H1 (cell line): ENCODE data around the gene PREX1. TPM values are rescaled to one million over a fixed set of nuclear protein-coding genes. Genes with fewer than 3 reads are reported as not detected.

Source experiments
- CTCF ChIA-PET: fragments of 300-600 bp; sonication (Branson Sonifier 250); formaldehyde crosslinking; loops from one replicate; lab custom pipeline; 2021; ENCODE audit not compliant: partially characterized antibody; lab: Charles Lee
- POLR2A ChIA-PET: fragments of 300-600 bp; sonication (Branson Sonifier 250); formaldehyde crosslinking; loops from one replicate; lab custom pipeline; 2021; ENCODE audit warnings: inconsistent platforms; ENCODE audit not compliant: partially characterized antibody; lab: Charles Lee
- DNase-seq, 2 experiments: peaks; one replicate each; pipeline versions ENCODE4 v3.0.0 to v3.0.0-alpha.2; 2010 to 2022; ENCODE audit warnings: low spot score in 2 of 2, low read depth in 1 of 2, mixed read lengths in 1 of 2
- FAIRE-seq: peaks from 2 replicates; lab custom pipeline; 2011; peaks lifted over from hg19 to GRCh38; lab: Jason Lieb, UNC
- H2AFZ ChIP-seq: 2 replicates; pipeline ENCODE4 v1.8.1; 2012; ENCODE audit warnings: low read length, inconsistent platforms
- H2AK5ac ChIP-seq: 2 replicates; pipeline ENCODE4 v1.6.1; 2013; ENCODE audit warnings: low read depth, low read length
- H2BK120ac ChIP-seq: replicated peaks from 2 replicates; pipeline ENCODE3; 2013; ENCODE audit warnings: low read depth, low read length, inconsistent platforms
- H2BK12ac ChIP-seq: 2 replicates; pipeline ENCODE4 v1.6.1; 2013; ENCODE audit warnings: low read depth, low read length
- H2BK15ac ChIP-seq: 2 replicates; pipeline ENCODE4 v1.6.1; 2013; ENCODE audit warnings: low read length
- H2BK20ac ChIP-seq: 2 replicates; pipeline ENCODE4 v1.6.1; 2013; ENCODE audit warnings: low read length
- H2BK5ac ChIP-seq: 2 replicates; pipeline ENCODE4 v1.6.1; 2013; ENCODE audit warnings: low read depth, low read length
- H3K14ac ChIP-seq: 2 replicates; pipeline ENCODE4 v1.6.1; 2013; ENCODE audit warnings: inconsistent platforms; ENCODE audit not compliant: insufficient read length
- H3K18ac ChIP-seq: 2 replicates; pipeline ENCODE4 v1.6.1; 2013; ENCODE audit warnings: low read length; ENCODE audit errors: extremely low read depth
- H3K23ac ChIP-seq: 2 replicates; pipeline ENCODE4 v1.6.1; 2013; ENCODE audit warnings: inconsistent platforms; ENCODE audit not compliant: insufficient read length
- H3K23me2 ChIP-seq: 2 replicates; pipeline ENCODE4 v1.6.1; 2013; ENCODE audit warnings: low read depth, low read length
- H3K27ac ChIP-seq: 2 replicates; pipeline ENCODE4 v1.6.1; 2011; ENCODE audit warnings: low read depth, low read length, inconsistent platforms
- H3K27me3 ChIP-seq, 4 experiments: replicated peaks in 1 of 4; 1 replicate in 1 of 4; 2 replicates in 3 of 4; pipeline versions ENCODE4 v1.6.1 to v1.8.1; 2011 to 2013; ENCODE audit warnings: low read length in 3 of 4, mild to moderate bottlenecking in 3 of 4, inconsistent platforms in 2 of 4, mixed read lengths in 2 of 4, moderate library complexity in 1 of 4; ENCODE audit not compliant: control insufficient read depth in 3 of 4, insufficient read depth in 3 of 4; ENCODE audit errors: extremely low read depth in 1 of 4
- H3K36me3 ChIP-seq, 4 experiments: 2 replicates each; pipeline versions ENCODE4 v1.6.1 to v1.8.1; 2011 to 2013; ENCODE audit warnings: mild to moderate bottlenecking in 4 of 4, low read length in 3 of 4, moderate library complexity in 2 of 4, control low read depth in 1 of 4, inconsistent platforms in 1 of 4; ENCODE audit not compliant: insufficient read depth in 4 of 4, control insufficient read depth in 2 of 4
- H3K4ac ChIP-seq: replicated peaks from 2 replicates; pipeline ENCODE3; 2013; ENCODE audit warnings: low read length, low read depth, mixed read lengths, inconsistent platforms; ENCODE audit not compliant: insufficient read length
- H3K4me1 ChIP-seq, 4 experiments: replicated peaks in 1 of 4; 1 replicate in 1 of 4; 2 replicates in 3 of 4; pipeline versions ENCODE4 v1.6.1 to v1.8.1; 2011 to 2013; ENCODE audit warnings: low read length in 3 of 4, inconsistent platforms in 2 of 4, mixed read lengths in 1 of 4; ENCODE audit not compliant: insufficient read depth in 4 of 4, control insufficient read depth in 3 of 4
- H3K4me2 ChIP-seq, 2 experiments: 2 replicates each; pipeline versions ENCODE4 v1.6.1 to v1.8.1; 2011 to 2013; ENCODE audit warnings: low read depth in 2 of 2, low read length in 2 of 2, control low read depth in 1 of 2, inconsistent platforms in 1 of 2, mild to moderate bottlenecking in 1 of 2; ENCODE audit not compliant: insufficient read depth in 1 of 2
- H3K4me3 ChIP-seq, 4 experiments: fragments of 200-600, 300-600 bp in 1 of 4; sonication (generic), shearing (Covaris generic), sonication (Bioruptor Twin) in 1 of 4; 2 replicates each; pipeline versions ENCODE4 v1.5.1 to v1.8.1; 2011 to 2016; ENCODE audit warnings: low read length in 4 of 4, low read depth in 3 of 4, control low read depth in 2 of 4, inconsistent platforms in 2 of 4, mild to moderate bottlenecking in 2 of 4, mixed read lengths in 1 of 4, moderate library complexity in 1 of 4; ENCODE audit not compliant: insufficient read depth in 2 of 4; ENCODE audit errors: extremely low read depth in 1 of 4
- H3K56ac ChIP-seq: replicated peaks from 2 replicates; pipeline ENCODE3; 2013; ENCODE audit warnings: low read depth, mild to moderate bottlenecking, mixed read lengths, low read length, inconsistent platforms; ENCODE audit not compliant: insufficient read length
- H3K79me1 ChIP-seq: 2 replicates; pipeline ENCODE4 v1.6.1; 2013; ENCODE audit warnings: low read depth, low read length, control low read depth
- H3K79me2 ChIP-seq, 2 experiments: 2 replicates each; pipeline versions ENCODE4 v1.6.1 to v1.8.1; 2012 to 2013; ENCODE audit warnings: low read length in 2 of 2, mild to moderate bottlenecking in 2 of 2, inconsistent platforms in 1 of 2; ENCODE audit not compliant: insufficient read depth in 2 of 2, control insufficient read depth in 1 of 2
- H3K9ac ChIP-seq, 4 experiments: replicated peaks in 1 of 4; 1 replicate in 1 of 4; 2 replicates in 3 of 4; pipeline versions ENCODE4 v1.6.1 to v1.8.1; 2011 to 2013; ENCODE audit warnings: low read depth in 3 of 4, low read length in 3 of 4, control low read depth in 2 of 4, mild to moderate bottlenecking in 2 of 4, moderate library complexity in 2 of 4, inconsistent platforms in 1 of 4; ENCODE audit errors: extremely low read depth in 1 of 4
- H3K9me3 ChIP-seq, 2 experiments: 2 replicates each; pipeline versions ENCODE4 v1.6.1 to v1.8.1; 2012 to 2013; ENCODE audit warnings: mild to moderate bottlenecking in 2 of 2, moderate library complexity in 2 of 2, control low read depth in 1 of 2, inconsistent platforms in 1 of 2, low read depth in 1 of 2, low read length in 1 of 2, mixed read lengths in 1 of 2; ENCODE audit not compliant: insufficient read depth in 2 of 2
- H4K20me1 ChIP-seq, 2 experiments: replicated peaks in 1 of 2; 2 replicates each; pipeline versions ENCODE3 to v1.8.1; 2011 to 2013; ENCODE audit warnings: inconsistent platforms in 2 of 2, low read length in 2 of 2, mild to moderate bottlenecking in 1 of 2; ENCODE audit not compliant: insufficient read depth in 2 of 2, control insufficient read depth in 1 of 2
- H4K5ac ChIP-seq: 2 replicates; pipeline ENCODE4 v1.6.1; 2013; ENCODE audit warnings: low read length, low read depth, mixed read lengths, inconsistent platforms; ENCODE audit not compliant: insufficient read length
- H4K8ac ChIP-seq: 2 replicates; pipeline ENCODE4 v1.8.0; 2013; ENCODE audit warnings: mild to moderate bottlenecking, moderate library complexity, low read length, inconsistent platforms; ENCODE audit not compliant: insufficient read depth; ENCODE audit errors: extremely low read depth
- H4K91ac ChIP-seq: replicated peaks from 2 replicates; pipeline ENCODE3; 2013; ENCODE audit warnings: low read length, mixed read lengths, inconsistent platforms; ENCODE audit not compliant: insufficient read length
- BRCA1 ChIP-seq: IDR thresholded peaks from 2 replicates; pipeline ENCODE4 v1.6.1; 2012; ENCODE audit warnings: low read depth, low read length, improper control_type of control experiment
- CBX8 ChIP-seq: fragments of 300-800, 300-1000 bp; sonication (generic); IDR thresholded peaks from 2 replicates; pipeline ENCODE4 v1.7.1; 2016; ENCODE audit warnings: low read depth, low read length, borderline replicate concordance
- CEBPB ChIP-seq: IDR thresholded peaks from 2 replicates; pipeline ENCODE4 v1.6.1; 2012; ENCODE audit warnings: low read depth, low read length
- EP300 ChIP-seq, 2 experiments: IDR thresholded peaks; 1 replicate in 1 of 2; 2 replicates in 1 of 2; pipeline ENCODE4 v1.6.1; 2011 to 2012; ENCODE audit warnings: low read depth in 2 of 2, low read length in 2 of 2, mild to moderate bottlenecking in 2 of 2, borderline replicate concordance in 1 of 2, inconsistent platforms in 1 of 2, moderate library complexity in 1 of 2
- RBBP5 ChIP-seq: IDR thresholded peaks from 2 replicates; pipeline ENCODE4 v1.7.1; 2012; ENCODE audit warnings: low read depth, mild to moderate bottlenecking, inconsistent platforms, low read length, moderate library complexity, borderline replicate concordance
- TAF1 ChIP-seq: IDR thresholded peaks from 2 replicates; pipeline ENCODE4 v1.6.1; 2011; ENCODE audit warnings: mild to moderate bottlenecking, low read depth, low read length
- USF2 ChIP-seq: IDR thresholded peaks from 2 replicates; pipeline ENCODE4 v1.6.1; 2011; ENCODE audit warnings: low read length, improper control_type of control experiment
- WGBS, 2 experiments: shearing (Covaris generic) in 1 of 2; methylation state at CpG; one replicate each; pipeline versions ENCODE4 v1.1.6 to v1.1.7; 2013 to 2015; ENCODE audit warnings: low lambda C conversion rate in 2 of 2, mixed read lengths in 2 of 2, inconsistent platforms in 1 of 2, low coverage in 1 of 2, missing lambda C conversion rate in 1 of 2; ENCODE audit not compliant: insufficient replicate concordance in 2 of 2, insufficient coverage in 1 of 2, insufficient read length in 1 of 2; ENCODE audit errors: extremely low coverage in 1 of 2, missing lambda C conversion rate in 1 of 2; 5-methylcytosine and 5-hydroxymethylcytosine counted together
- polyA plus RNA-seq, 7 experiments: library from polyadenylated mRNA; depleted of rRNA in 3 of 7; stranded (reverse) in 5 of 7; unstranded in 2 of 7; fragments of >200 nt in 5 of 7; fragments of 200-250 nt in 2 of 7; gene quantifications; 1 replicate in 5 of 7; 2 replicates in 1 of 7; 4 replicates in 1 of 7; pipeline versions ENCODE4 v1.2.1 to v1.2.3, GENCODE V29; 2011 to 2013; ENCODE audit warnings: missing spikeins in 2 of 7, mixed read lengths in 2 of 7
- total RNA-seq: library from RNA; stranded (reverse); fragmentation: NEBNext Ultra II Directional; extraction: Animal tissue kit (Norgen Biotek cat#: 25700); gene quantifications from 2 replicates; pipeline ENCODE4 v1.2.1, GENCODE V29; 2021

The PREX1 gene
- total and polyA plus RNA-seq, 2 of the 8 experiments (the other 6 are each of a cell fraction or from before 2014, with no cell fraction given), result 10.7 to 12.8 TPM

- 91% methylated on average over 17 of the region's 17 CpGs; no CpG with 5 or more reads in 1 of the 2 experiments for WGBS, 2 experiments
- peaks cover 0 to 4% (median 0%) of the 10 kb centered on the region in 4 experiments; a peak in 1 of 7 replicates for H3K4me1 ChIP-seq
- no peaks in the 10 kb centered on the region for H3K9me3 ChIP-seq
- H2BK120ac ChIP-seq, result no peak overlapping the region
- no peak overlapping the region for H3K4me2 ChIP-seq
- no peak overlapping the region for H2AK5ac ChIP-seq
- DNase-seq (no peak), FAIRE-seq (no peak)
- H3K9ac ChIP-seq, result no peak overlapping the region
- H2BK15ac ChIP-seq, result no peak overlapping the region
- 0 out of 2 replicates have a peak overlapping the region, but pooled peaks have one; percentile 23 for H2BK12ac ChIP-seq
- H3K27me3 ChIP-seq, result no peaks in the 10 kb centered on the region
- H4K5ac ChIP-seq, result no peak overlapping the region
- ChIA-PET POLR2A (no interaction called here), CTCF (interaction anchor here (0.6 to 2.5 kb wide), 5 partner anchors 9 to 174 kb away, joined by 3 to 7 read pairs (median 4); no protein-coding TSS in a partner anchor)
- H3K14ac ChIP-seq, result no peak overlapping the region
- H3K4me3 ChIP-seq, result no peak overlapping the region
- H3K23ac ChIP-seq, result no peak overlapping the region
- H3K27ac ChIP-seq, result no peak overlapping the region
- H3K79me2 ChIP-seq, result no peaks in the 10 kb centered on the region
- no peaks in the 10 kb centered on the region for H4K20me1 ChIP-seq
- H2BK5ac ChIP-seq, result no peak overlapping the region
- no peak overlapping the region for H4K8ac ChIP-seq
- no peaks in the 10 kb centered on the region for H3K36me3 ChIP-seq
- H3K4ac ChIP-seq, result no peak overlapping the region
- no peak overlapping the region for H4K91ac ChIP-seq
- H3K18ac ChIP-seq, result no peak overlapping the region; the same call in 1 of the 2 replicates
- 0 out of 2 replicates have a peak overlapping the region, but pooled peaks have one; percentile 8 for H2AFZ ChIP-seq
- H2BK20ac ChIP-seq, result no peak overlapping the region
- H3K56ac ChIP-seq, result no peak overlapping the region
- TF ChIP-seq BRCA1 (no peak), TAF1 (no peak), USF2 (no peak), CBX8 (no peak), CEBPB (no peak), RBBP5 (no peak), EP300 (IDR thresholded peaks at IDR 0.05; ENCODE audit: borderline replicate concordance in 1 of 2, low read depth in 2 of 2, low read length in 2 of 2) (no peak)
- no peaks in the 10 kb centered on the region for H3K79me1 ChIP-seq
- peaks cover 2% of the 10 kb centered on the region; the same call in 1 of the 2 replicates for H3K23me2 ChIP-seq
Measured at GRCh38 chr20:48875233-48875913, 47.6 kb upstream of the PREX1 start.
